ENCODE measurements around the gene TXNL1. TPM values are rescaled to one million over a fixed set of nuclear protein-coding genes. Genes with fewer than 3 reads are reported as not detected.

The TXNL1 gene
- total and polyA plus RNA-seq, 2 donors (not counting 3 experiments of a cell fraction or from before 2014, with no cell fraction given) = 29.5 to 81.2 TPM

- BruUV-seq (replicated peaks) = no TSS peak
- ChIA-PET POLR2A (interaction anchor here (0.9 to 1.2 kb wide), 3 partner anchors 12 to 52 kb away, joined by 3 read pairs; partner anchors contain the start of gene TXNL1), CTCF (interaction anchor here (1.0 to 2.0 kb wide), 5 partner anchors 9 to 58 kb away, joined by 3 to 9 read pairs (median 6); no protein-coding TSS in a partner anchor)
- peak within 1 kb of the TSS; percentile 46 to 73 (median 62) for H3K4me3 ChIP-seq (replicated peaks in 1 of 3; ENCODE audit: insufficient read depth in 1 of 3, low read depth in 1 of 3, low read length in 3 of 3)
- peak within 1 kb of the TSS; percentile 85 for H3K4me2 ChIP-seq (ENCODE audit: insufficient read depth, low read length)
- intact Hi-C loops (cut with micrococcal nuclease) = loop anchor here (1.0 kb wide), 1 partner anchor 10 kb away; no protein-coding TSS in a partner anchor
- no peaks in the 10 kb centered on the region for H3K27me3 ChIP-seq (ENCODE audit: control insufficient read depth in 2 of 2, insufficient read depth in 2 of 2, low read length in 2 of 2)
- H3K9me1 ChIP-seq (replicated peaks; ENCODE audit: control insufficient read depth, extremely low read depth, insufficient read depth, low read length) = no peaks in the 10 kb centered on the region
- H3K9ac ChIP-seq (replicated peaks; ENCODE audit: extremely low read depth, insufficient read depth, low read length) = peak within 1 kb of the TSS; percentile 70
- dilution Hi-C loops (cut with MboI; ENCODE audit: extremely low pct_ligation_motif_present, low sequenced_read_pairs) = no loop called here
- H3K27ac ChIP-seq (ENCODE audit: insufficient read depth, low read depth, low read length) = peak within 1 kb of the TSS; percentile 36
- no peaks in the 10 kb centered on the region for H3K36me3 ChIP-seq (ENCODE audit: control insufficient read depth in 2 of 2, extremely low read depth in 1 of 2, insufficient read depth in 2 of 2, low read length in 2 of 2)
- H2AFZ ChIP-seq (ENCODE audit: low read depth, low read length) = peak within 1 kb of the TSS; percentile 87
- peaks cover 16% of the 10 kb centered on the region for H3K79me2 ChIP-seq (ENCODE audit: control insufficient read depth, insufficient read depth, low read length)
- peak; percentile 98 for FAIRE-seq
- peak; percentile 22 for TF ChIP-seq MYC (IDR thresholded peaks at IDR 0.05; ENCODE audit: low read depth, low read length)
- no peak for TF ChIP-seq POLR2A (IDR thresholded peaks at IDR 0.05; ENCODE audit: low read depth, low read length)
- TF ChIP-seq JUN (IDR thresholded peaks at IDR 0.05; ENCODE audit: borderline replicate concordance, insufficient read depth, insufficient read length, low read depth) = no peak
- TF ChIP-seq POLR2AphosphoS5 (IDR thresholded peaks at IDR 0.05; ENCODE audit: insufficient read depth, low read depth, low read length) = no peak
- peak; percentile 2 for TF ChIP-seq MAX (IDR thresholded peaks at IDR 0.05; ENCODE audit: insufficient read depth, insufficient read length)
- no peak for TF ChIP-seq FOS (IDR thresholded peaks at IDR 0.05; ENCODE audit: borderline replicate concordance, insufficient read depth, low read length)
- TF ChIP-seq EZH2 (IDR thresholded peaks at IDR 0.05; ENCODE audit: borderline replicate concordance, low read depth, low read length, severe bottlenecking) = no peak
- no peak for TF ChIP-seq CTCF (IDR thresholded peaks at IDR 0.05; ENCODE audit: extremely low read depth in 1 of 2, insufficient read depth in 1 of 2, low read depth in 1 of 2, low read length in 2 of 2)
- H3K4me1 ChIP-seq (ENCODE audit: control insufficient read depth, extremely low read depth, insufficient read depth, low read length) = peaks cover 9% of the 10 kb centered on the region
- peak; percentile 98 for DNase-seq (ENCODE audit: low read depth, low spot score)
- H4K20me1 ChIP-seq (replicated peaks; ENCODE audit: control insufficient read depth, extremely low read depth, insufficient read depth, low read length) = no peaks in the 10 kb centered on the region
- no peaks in the 10 kb centered on the region for H3K9me3 ChIP-seq (replicated peaks; ENCODE audit: control insufficient read depth, insufficient read depth, low read length)
Measured at GRCh38 chr18:56650944-56651770, 12.8 kb upstream of the TXNL1 start, which contains the start of gene WDR7. TSS of gene WDR7 (plus strand) at chr18:56651359. CDS start at chr18:56672516, 21,157 bp downstream.

Data from endothelial cell of umbilical vein (primary cell).